BE2C (cell line): ENCODE measurements around the gene PKNOX2.

Source experiments
- DNase-seq: peaks from one replicate; pipeline ENCODE4 v3.0.0-alpha.2; 2020
- H3K27me3 ChIP-seq: fragments of 250-450 bp; sonication (Bioruptor Pico); 2 replicates; pipeline ENCODE4 v1.5.1; 2020; ENCODE audit warnings: mild to moderate bottlenecking
- H3K36me3 ChIP-seq: fragments of 250-450 bp; sonication (Bioruptor Pico); 2 replicates; pipeline ENCODE4 v1.5.1; 2020; ENCODE audit warnings: mild to moderate bottlenecking
- H3K4me1 ChIP-seq: fragments of 250-450 bp; sonication (Bioruptor Pico); 2 replicates; pipeline ENCODE4 v1.5.1; 2020
- H3K4me3 ChIP-seq: 2 replicates; pipeline ENCODE4 v1.5.1; 2011; ENCODE audit warnings: low read depth, low read length
- H3K9me3 ChIP-seq: fragments of 250-450 bp; sonication (Bioruptor Pico); 2 replicates; pipeline ENCODE4 v1.5.1; 2020
- TF ChIP-seq, protein P1 (sequence below): IDR thresholded peaks from 2 replicates; pipeline ENCODE4 v1.5.1; 2012; ENCODE audit warnings: mild to moderate bottlenecking, low read depth, low read length

Gene PKNOX2

DNA sequence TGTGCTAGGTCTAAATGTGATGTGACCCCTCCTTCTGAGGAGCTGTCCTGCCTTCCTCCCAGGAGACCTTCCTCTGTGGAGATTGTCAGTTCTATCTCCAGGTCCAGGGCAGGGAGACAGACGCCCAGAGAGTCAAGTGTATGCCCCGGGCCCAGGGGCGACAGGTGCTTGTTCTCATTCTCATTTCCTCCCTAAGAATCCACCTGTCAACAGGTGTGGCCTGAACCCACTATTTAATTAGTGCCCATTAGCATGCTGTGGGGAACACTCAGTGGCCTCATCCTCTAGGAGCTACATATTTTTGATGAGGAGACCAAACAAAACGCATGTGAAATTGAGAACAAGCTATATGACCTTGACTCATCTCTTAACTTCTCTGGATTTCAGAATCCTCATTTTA lies 9.5 kb downstream of the PKNOX2 start:
- H3K27me3 ChIP-seq = peaks cover 20% of the 10 kb centered on the region
- H3K4me1 ChIP-seq = no peaks in the 10 kb centered on the region
- TF ChIP-seq, protein P1, sequence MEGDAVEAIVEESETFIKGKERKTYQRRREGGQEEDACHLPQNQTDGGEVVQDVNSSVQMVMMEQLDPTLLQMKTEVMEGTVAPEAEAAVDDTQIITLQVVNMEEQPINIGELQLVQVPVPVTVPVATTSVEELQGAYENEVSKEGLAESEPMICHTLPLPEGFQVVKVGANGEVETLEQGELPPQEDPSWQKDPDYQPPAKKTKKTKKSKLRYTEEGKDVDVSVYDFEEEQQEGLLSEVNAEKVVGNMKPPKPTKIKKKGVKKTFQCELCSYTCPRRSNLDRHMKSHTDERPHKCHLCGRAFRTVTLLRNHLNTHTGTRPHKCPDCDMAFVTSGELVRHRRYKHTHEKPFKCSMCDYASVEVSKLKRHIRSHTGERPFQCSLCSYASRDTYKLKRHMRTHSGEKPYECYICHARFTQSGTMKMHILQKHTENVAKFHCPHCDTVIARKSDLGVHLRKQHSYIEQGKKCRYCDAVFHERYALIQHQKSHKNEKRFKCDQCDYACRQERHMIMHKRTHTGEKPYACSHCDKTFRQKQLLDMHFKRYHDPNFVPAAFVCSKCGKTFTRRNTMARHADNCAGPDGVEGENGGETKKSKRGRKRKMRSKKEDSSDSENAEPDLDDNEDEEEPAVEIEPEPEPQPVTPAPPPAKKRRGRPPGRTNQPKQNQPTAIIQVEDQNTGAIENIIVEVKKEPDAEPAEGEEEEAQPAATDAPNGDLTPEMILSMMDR = no peak
- no peak overlapping the region for H3K4me3 ChIP-seq
- H3K9me3 ChIP-seq = no peaks in the 10 kb centered on the region
- no peaks in the 10 kb centered on the region for H3K36me3 ChIP-seq
- no peak for DNase-seq

DNA sequence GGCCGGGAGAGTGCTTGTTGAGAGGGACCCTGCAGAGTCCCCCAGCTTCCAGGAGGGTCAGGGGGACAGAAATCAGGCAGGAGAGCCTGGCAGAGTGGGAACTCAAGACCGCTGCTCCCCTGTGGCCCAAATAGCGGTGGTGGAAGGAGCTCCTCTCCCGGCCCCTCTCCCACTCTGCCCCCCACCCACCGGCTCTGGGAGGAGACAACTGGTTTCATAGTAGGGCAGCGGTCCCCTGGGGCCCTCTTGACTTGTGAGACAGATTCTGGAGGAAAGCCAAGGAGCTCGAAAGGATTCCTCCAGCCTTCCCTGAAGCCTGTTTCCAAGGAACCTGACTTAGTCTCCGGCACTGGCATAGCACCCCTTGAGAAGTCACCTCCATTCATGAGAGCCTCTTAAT lies 10.1 kb downstream of the PKNOX2 start:
- Histone ChIP-seq H3K27me3 (peaks cover 16% of the 10 kb centered on the region), H3K4me3 (no peak overlapping the region), H3K4me1 (no peaks in the 10 kb centered on the region), H3K36me3 (no peaks in the 10 kb centered on the region), H3K9me3 (no peaks in the 10 kb centered on the region)
- no peak for DNase-seq
- TF ChIP-seq, protein P1 = no peak

DNA sequence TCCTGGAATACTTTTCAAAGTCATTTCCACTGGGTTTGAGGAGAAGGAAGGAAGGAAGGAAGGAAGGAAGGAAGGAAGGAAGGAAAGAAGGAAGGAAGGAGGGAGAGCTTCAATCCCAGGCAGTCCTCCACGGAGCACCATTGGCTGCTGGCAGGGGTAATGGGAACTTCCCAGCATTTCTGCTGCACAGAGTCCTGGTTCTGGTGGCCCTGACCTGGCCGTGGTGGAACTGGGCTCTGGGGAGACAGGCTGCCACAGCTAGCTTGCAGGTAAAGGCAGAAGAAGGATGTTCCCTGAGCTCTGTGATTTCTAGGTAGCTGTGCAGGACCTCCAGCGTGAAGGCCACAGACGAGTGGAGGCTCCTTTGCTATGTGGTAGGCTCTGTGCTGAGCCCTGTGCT lies 10.6 kb downstream of the PKNOX2 start:
- TF ChIP-seq, protein P1 = no peak
- Histone ChIP-seq H3K4me3 (no peak overlapping the region), H3K4me1 (no peaks in the 10 kb centered on the region), H3K9me3 (no peaks in the 10 kb centered on the region), H3K27me3 (peaks cover 16% of the 10 kb centered on the region), H3K36me3 (no peaks in the 10 kb centered on the region)
- no peak for DNase-seq

DNA sequence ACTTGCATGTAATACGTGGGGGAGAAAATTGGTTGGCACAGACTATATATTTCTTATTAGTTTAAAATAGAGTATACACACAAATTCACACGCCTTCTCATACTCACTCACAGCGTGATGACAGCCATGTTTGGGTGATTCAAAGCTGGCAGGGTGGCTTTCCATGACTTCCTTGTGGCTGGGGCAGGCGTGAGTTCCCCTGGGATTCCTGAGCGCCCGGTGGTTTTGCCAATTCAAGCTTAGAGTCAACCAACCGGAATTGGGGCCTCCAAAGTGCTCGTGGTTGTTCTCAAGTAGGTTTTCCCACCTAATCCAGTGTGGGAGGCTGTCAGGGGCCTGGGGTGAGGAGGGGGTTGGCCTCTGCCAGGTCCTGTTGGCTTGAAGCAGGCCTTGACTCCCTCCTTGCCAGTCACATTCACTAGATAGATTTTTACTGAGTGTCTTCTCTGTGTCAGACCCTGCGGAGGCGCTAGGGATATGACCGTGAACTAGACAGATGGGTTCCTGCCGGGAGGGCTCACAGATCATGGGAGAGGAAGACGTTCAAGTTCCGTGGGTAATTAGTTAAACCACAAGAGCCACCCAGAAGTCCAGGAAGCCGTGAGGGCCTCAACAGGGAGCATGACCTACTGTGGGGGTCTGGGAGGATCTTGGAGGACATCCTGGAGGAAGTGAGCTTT lies 11.5 kb downstream of the PKNOX2 start:
- H3K27me3 ChIP-seq = peaks cover 16% of the 10 kb centered on the region

DNA sequence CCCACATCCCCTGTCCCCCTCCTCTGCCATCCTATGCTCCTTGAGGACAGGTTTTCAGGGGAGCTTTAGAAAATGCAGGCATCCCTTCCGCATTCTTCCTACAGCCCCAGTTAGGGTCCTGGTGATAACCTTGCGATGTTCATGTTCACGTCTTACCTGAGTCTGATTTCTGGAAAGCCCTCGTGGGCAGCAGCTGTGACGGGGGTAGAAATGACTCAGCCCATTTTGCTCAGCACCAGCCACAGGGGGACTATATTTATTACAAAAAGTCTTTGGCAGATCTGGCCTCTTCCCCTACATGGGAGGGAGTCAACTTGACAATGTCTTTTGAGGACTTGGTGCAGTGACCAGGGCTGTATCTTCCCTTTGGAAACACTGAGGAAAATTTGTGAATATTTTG lies 12.3 kb downstream of the PKNOX2 start:
- no peak overlapping the region for H3K4me3 ChIP-seq
- TF ChIP-seq, protein P1 = no peak
- no peaks in the 10 kb centered on the region for H3K9me3 ChIP-seq
- peaks cover 16% of the 10 kb centered on the region for H3K27me3 ChIP-seq
- H3K36me3 ChIP-seq = no peaks in the 10 kb centered on the region
- no peak for DNase-seq
- H3K4me1 ChIP-seq = no peaks in the 10 kb centered on the region

More for the DNA sequence above, 11.5 kb downstream of the PKNOX2 start:
- no peak for DNase-seq
- H3K9me3 ChIP-seq = no peaks in the 10 kb centered on the region
- H3K4me3 ChIP-seq = no peak overlapping the region
- no peaks in the 10 kb centered on the region for H3K36me3 ChIP-seq
- TF ChIP-seq, protein P1 = no peak
- no peaks in the 10 kb centered on the region for H3K4me1 ChIP-seq

DNA sequence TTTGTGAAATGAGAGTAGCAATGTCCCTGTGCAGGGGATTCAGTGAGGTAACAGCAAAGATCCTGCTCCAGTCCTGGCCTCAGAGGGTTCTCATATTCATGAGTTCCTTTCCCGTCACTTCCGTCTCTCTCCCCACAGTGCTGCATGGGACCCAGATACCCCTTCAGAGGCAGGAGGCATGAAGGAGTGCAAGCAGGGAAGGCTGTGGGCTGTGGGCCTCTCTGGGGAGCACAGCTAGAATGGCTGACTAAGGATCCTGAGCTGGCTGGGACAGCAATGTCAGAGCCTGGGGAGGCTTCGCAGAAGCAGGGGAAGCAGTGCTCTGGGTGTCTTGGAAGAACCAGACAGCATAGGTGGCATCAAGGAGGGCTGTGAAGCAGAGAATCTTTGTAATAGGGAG lies 13.0 kb downstream of the PKNOX2 start:
- TF ChIP-seq, protein P1 = no peak
- H3K4me1 ChIP-seq = no peaks in the 10 kb centered on the region
- no peak for DNase-seq
- no peaks in the 10 kb centered on the region for H3K36me3 ChIP-seq
- H3K9me3 ChIP-seq = no peaks in the 10 kb centered on the region
- H3K4me3 ChIP-seq = no peak overlapping the region
- H3K27me3 ChIP-seq = peaks cover 16% of the 10 kb centered on the region
